Coronary artery (tissue), 2 donors: ENCODE results near the gene PIP5K1B.

Experiments
- DNase-seq: peaks from one replicate; pipeline ENCODE4 v3.0.0-alpha.2; 2017; ENCODE audit warnings: low spot score
- H3K27ac ChIP-seq, 2 donors: fragments of 200-600 bp; sonication (generic); one replicate each; pipeline ENCODE4 v1.5.1; 2016 to 2019
- H3K4me3 ChIP-seq: fragments of 200-600 bp; sonication (generic); 2 replicates; pipeline ENCODE4 v1.5.1; 2016; ENCODE audit warnings: mild to moderate bottlenecking, moderate library complexity
- TF ChIP-seq, protein P1 (sequence below): fragments of 200-600 bp; sonication (generic); IDR thresholded peaks from one replicate; pipeline ENCODE4 v1.5.1; 2019; ENCODE audit warnings: antibody characterized with exemption

The PIP5K1B gene

GRCh38 chr9:68822596-68823165, 117.6 kb downstream of the PIP5K1B start:
- DNase-seq = no peak
- TF ChIP-seq, protein P1, sequence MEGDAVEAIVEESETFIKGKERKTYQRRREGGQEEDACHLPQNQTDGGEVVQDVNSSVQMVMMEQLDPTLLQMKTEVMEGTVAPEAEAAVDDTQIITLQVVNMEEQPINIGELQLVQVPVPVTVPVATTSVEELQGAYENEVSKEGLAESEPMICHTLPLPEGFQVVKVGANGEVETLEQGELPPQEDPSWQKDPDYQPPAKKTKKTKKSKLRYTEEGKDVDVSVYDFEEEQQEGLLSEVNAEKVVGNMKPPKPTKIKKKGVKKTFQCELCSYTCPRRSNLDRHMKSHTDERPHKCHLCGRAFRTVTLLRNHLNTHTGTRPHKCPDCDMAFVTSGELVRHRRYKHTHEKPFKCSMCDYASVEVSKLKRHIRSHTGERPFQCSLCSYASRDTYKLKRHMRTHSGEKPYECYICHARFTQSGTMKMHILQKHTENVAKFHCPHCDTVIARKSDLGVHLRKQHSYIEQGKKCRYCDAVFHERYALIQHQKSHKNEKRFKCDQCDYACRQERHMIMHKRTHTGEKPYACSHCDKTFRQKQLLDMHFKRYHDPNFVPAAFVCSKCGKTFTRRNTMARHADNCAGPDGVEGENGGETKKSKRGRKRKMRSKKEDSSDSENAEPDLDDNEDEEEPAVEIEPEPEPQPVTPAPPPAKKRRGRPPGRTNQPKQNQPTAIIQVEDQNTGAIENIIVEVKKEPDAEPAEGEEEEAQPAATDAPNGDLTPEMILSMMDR = no peak

GRCh38 chr9:68825762-68826472, 120.9 kb downstream of the PIP5K1B start:
- peak overlapping the region in 1 of 2 donors; percentile 25 for H3K27ac ChIP-seq
- DNase-seq = no peak
- no peak overlapping the region for H3K4me3 ChIP-seq
- TF ChIP-seq, protein P1 = no peak

More at GRCh38 chr9:68822596-68823165, 117.6 kb downstream of the PIP5K1B start:
- H3K27ac ChIP-seq = peak overlapping the region in 1 of 2 donors; percentile 5
- no peak overlapping the region for H3K4me3 ChIP-seq

GRCh38 chr9:68827837-68828744, 123.1 kb downstream of the PIP5K1B start:
- no peak for DNase-seq
- Histone ChIP-seq H3K4me3 (no peak overlapping the region), H3K27ac (no peak overlapping the region)
- TF ChIP-seq, protein P1 = no peak

DNA sequence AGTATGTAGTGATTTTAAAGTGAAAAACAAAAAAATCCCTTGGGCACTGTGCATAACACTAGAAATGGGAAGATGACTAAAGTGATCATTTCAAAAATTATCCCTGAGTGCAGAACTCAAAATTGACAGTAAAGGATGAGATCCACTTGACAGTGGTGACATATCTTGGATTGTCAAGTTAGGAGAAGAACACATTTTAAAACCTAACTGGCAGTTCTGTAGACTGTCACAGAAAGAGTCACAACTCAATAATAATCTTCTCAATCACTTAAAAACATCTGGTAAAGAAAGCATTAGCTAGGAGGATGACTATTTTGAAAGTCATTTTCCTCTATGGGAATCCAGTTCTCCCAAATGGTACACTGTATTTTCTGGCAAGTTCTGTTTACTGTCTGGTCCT, 127.1 kb downstream of the PIP5K1B start:
- DNase-seq = no peak
- TF ChIP-seq, protein P1 = no peak
- H3K4me3 ChIP-seq = no peak overlapping the region
- H3K27ac ChIP-seq = peak overlapping the region in 1 of 2 donors; percentile 74

DNA sequence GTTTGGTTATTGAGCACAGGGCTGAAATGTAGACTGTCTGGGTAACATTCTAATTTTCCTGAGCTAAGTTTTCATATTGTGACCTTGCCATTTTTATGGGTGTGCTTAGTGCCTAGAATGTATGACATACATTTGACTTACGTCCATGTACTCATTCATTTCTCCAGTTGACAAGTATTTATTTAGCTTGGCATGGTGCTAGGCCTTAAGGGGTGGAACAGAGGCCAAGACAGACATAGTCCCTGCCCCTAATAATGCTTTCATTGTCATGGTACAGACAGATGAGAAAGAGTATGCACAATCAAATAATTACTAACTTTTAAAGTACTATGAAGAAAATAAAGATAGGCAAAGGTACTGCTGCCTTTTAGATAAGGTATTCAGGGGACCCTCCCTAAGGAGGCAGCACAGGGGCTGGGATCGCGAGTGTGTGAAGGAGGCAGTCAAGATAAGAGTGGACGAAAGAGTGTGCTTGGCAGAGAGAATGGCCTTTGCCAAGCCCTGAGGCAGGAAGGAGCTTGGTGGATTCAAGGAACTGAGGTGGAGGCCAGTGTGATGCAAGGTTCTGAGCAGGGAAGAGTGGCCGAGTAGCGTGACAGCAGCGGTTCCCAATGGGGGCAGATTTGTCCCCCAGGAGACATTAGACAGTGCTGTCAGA, 128.0 kb downstream of the PIP5K1B start:
- Histone ChIP-seq H3K4me3 (no peak overlapping the region), H3K27ac (peak overlapping the region; percentile 18 to 74)
- DNase-seq = no peak
- TF ChIP-seq, protein P1 = no peak

DNA sequence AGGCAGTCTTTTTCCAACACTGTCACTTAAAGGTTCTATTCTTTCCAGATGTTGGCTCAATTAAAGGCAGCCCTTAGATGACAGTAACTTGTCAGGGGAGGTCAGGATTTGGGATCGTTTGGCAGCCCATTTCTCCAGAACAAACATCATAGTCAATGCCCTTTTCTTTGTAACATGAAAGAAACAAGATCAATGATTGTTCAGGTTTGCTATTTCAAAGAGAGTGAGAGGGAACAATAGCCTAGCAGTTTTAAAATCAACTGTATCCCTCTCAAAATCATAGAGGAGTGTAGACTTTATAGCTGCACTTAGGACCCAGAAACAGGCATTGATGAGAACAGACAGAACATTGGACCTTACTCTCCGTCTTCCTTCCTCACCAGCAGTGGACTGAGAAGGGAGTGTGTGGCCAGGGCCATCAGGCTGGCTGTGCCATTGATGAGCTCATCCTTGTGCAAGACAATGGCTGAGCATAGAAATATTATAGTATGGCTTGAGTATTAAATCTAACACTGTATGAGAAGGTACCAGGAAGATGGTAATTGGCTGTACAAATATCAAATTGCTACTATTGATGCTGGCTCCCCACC, 130.0 kb downstream of the PIP5K1B start:
- H3K4me3 ChIP-seq = no peak overlapping the region
- TF ChIP-seq, protein P1 = no peak
- no peak for DNase-seq
- H3K27ac ChIP-seq = no peak overlapping the region
